ENCODE measurements around the gene HTRA1. TPM values are rescaled to one million over a fixed set of nuclear protein-coding genes. Genes with fewer than 3 reads are reported as not detected.

The HTRA1 gene
- polyA plus RNA-seq, 1 of the 3 experiments (the other 2 are of a cell fraction) = 291 TPM

- no peaks in the 10 kb centered on the region for H3K36me3 ChIP-seq (replicated peaks in 1 of 2; ENCODE audit: control insufficient read depth in 1 of 2, insufficient read depth in 2 of 2, low read length in 1 of 2)
- H3K4me1 ChIP-seq (ENCODE audit: control insufficient read depth in 1 of 2, insufficient read depth in 2 of 2, low read depth in 1 of 2, low read length in 1 of 2) = peaks cover 0 to 4% of the 10 kb centered on the region in 2 experiments; a peak in 1 of 4 replicates
- H3K4me2 ChIP-seq = no peak within 1 kb of the TSS
- H4K20me1 ChIP-seq (ENCODE audit: insufficient read depth) = no peaks in the 10 kb centered on the region
- H3K27ac ChIP-seq (ENCODE audit: low read depth in 2 of 2, low read length in 1 of 2) = no peak within 1 kb of the TSS
- H3K27me3 ChIP-seq (ENCODE audit: insufficient read depth) = no peaks in the 10 kb centered on the region
- no peak within 1 kb of the TSS for H3K4me3 ChIP-seq (ENCODE audit: low read depth in 2 of 2, low read length in 1 of 2)
- no peak for DNase-seq
- 84% methylated on average over 7 of the region's 7 CpGs for WGBS (ENCODE audit: low lambda C conversion rate)
- ChIA-PET CTCF (interaction anchor here (1.2 to 2.1 kb wide), 2 partner anchors 156 to 187 kb away, joined by 4 to 6 read pairs; no protein-coding TSS in a partner anchor), POLR2A (no interaction called here)
- no peak within 1 kb of the TSS for H2AFZ ChIP-seq (ENCODE audit: low read depth)
- no peaks in the 10 kb centered on the region for H3K79me2 ChIP-seq (ENCODE audit: insufficient read depth)
- no peaks in the 10 kb centered on the region for H3K9me3 ChIP-seq
- TF ChIP-seq RXRA (IDR thresholded peaks at IDR 0.05; ENCODE audit: borderline replicate concordance, low read depth) (no peak), GATA2 (CRISPR knock-in tag; IDR thresholded peaks at IDR 0.05) (no peak), CTCF (IDR thresholded peaks at IDR 0.05) (no peak), YY1 (IDR thresholded peaks at IDR 0.05; ENCODE audit: low read depth) (no peak), RAD21 (IDR thresholded peaks at IDR 0.05; ENCODE audit: low read length) (no peak)
- no peaks in the 10 kb centered on the region for H3F3A ChIP-seq (replicated peaks; ENCODE audit: insufficient read depth)
- H3K9me2 ChIP-seq = no peaks in the 10 kb centered on the region
- H3K9ac ChIP-seq = no peak within 1 kb of the TSS
These were observed 6.7 kb upstream of the HTRA1 start, which contains the start of gene ARMS2 for GRCh38 chr10:122454603-122455080. Gene ARMS2, plus strand, starts transcription at chr10:122454653. Its CDS starts 75 bp downstream, at chr10:122454728.

GRCh38 chr10:122455376-122456079 is 5.8 kb upstream of the HTRA1 start:
- Histone ChIP-seq H3K9me2 (no peaks in the 10 kb centered on the region), H3K9me3 (no peaks in the 10 kb centered on the region), H3K9ac (no peak overlapping the region), H3K79me2 (ENCODE audit: insufficient read depth) (no peaks in the 10 kb centered on the region), H3K4me2 (no peak overlapping the region), H3K27ac (ENCODE audit: low read depth in 2 of 2, low read length in 1 of 2) (no peak overlapping the region), H3K4me3 (ENCODE audit: low read depth in 2 of 2, low read length in 1 of 2) (no peak overlapping the region), H3F3A (replicated peaks; ENCODE audit: insufficient read depth) (no peaks in the 10 kb centered on the region), H4K20me1 (ENCODE audit: insufficient read depth) (no peaks in the 10 kb centered on the region), H2AFZ (ENCODE audit: low read depth) (no peak overlapping the region), H3K36me3 (replicated peaks in 1 of 2; ENCODE audit: control insufficient read depth in 1 of 2, insufficient read depth in 2 of 2, low read length in 1 of 2) (no peaks in the 10 kb centered on the region), H3K27me3 (ENCODE audit: insufficient read depth) (no peaks in the 10 kb centered on the region), H3K4me1 (ENCODE audit: control insufficient read depth in 1 of 2, insufficient read depth in 2 of 2, low read depth in 1 of 2, low read length in 1 of 2) (peaks cover under 1 to 6% of the 10 kb centered on the region in 2 experiments; a peak in 2 of 4 replicates)
- ChIA-PET POLR2A (no interaction called here), CTCF (interaction anchor here (0.6 to 1.2 kb wide), 5 partner anchors 20 to 188 kb away, joined by 3 to 4 read pairs (median 4); no protein-coding TSS in a partner anchor)
- DNase-seq = no peak
- WGBS (ENCODE audit: low lambda C conversion rate) = 84% methylated on average over 11 of the region's 11 CpGs
- TF ChIP-seq RAD21 (IDR thresholded peaks at IDR 0.05; ENCODE audit: low read length) (no peak), CTCF (IDR thresholded peaks at IDR 0.05) (no peak), TEAD4 (IDR thresholded peaks at IDR 0.05; ENCODE audit: borderline replicate concordance, insufficient read depth) (no peak), YY1 (IDR thresholded peaks at IDR 0.05; ENCODE audit: low read depth) (no peak), USF2 (IDR thresholded peaks at IDR 0.05; ENCODE audit: borderline replicate concordance, low read depth, low read length) (no peak), NRF1 (IDR thresholded peaks at IDR 0.05; ENCODE audit: low read depth, low read length) (no peak), MAX (IDR thresholded peaks at IDR 0.05; ENCODE audit: low read depth) (no peak), USF1 (IDR thresholded peaks at IDR 0.05; ENCODE audit: borderline replicate concordance, low read depth) (no peak), RXRA (IDR thresholded peaks at IDR 0.05; ENCODE audit: borderline replicate concordance, low read depth) (no peak), EP300 (IDR thresholded peaks at IDR 0.05; ENCODE audit: borderline replicate concordance in 1 of 2, low read depth in 1 of 2, low read length in 1 of 2) (no peak), GATA2 (CRISPR knock-in tag; IDR thresholded peaks at IDR 0.05) (no peak), POLR2AphosphoS5 (IDR thresholded peaks at IDR 0.05; ENCODE audit: low read depth, low read length) (no peak), SIN3A (IDR thresholded peaks at IDR 0.05; ENCODE audit: borderline replicate concordance, low read depth, low read length) (no peak)
- TF ChIP-seq, protein P1, sequence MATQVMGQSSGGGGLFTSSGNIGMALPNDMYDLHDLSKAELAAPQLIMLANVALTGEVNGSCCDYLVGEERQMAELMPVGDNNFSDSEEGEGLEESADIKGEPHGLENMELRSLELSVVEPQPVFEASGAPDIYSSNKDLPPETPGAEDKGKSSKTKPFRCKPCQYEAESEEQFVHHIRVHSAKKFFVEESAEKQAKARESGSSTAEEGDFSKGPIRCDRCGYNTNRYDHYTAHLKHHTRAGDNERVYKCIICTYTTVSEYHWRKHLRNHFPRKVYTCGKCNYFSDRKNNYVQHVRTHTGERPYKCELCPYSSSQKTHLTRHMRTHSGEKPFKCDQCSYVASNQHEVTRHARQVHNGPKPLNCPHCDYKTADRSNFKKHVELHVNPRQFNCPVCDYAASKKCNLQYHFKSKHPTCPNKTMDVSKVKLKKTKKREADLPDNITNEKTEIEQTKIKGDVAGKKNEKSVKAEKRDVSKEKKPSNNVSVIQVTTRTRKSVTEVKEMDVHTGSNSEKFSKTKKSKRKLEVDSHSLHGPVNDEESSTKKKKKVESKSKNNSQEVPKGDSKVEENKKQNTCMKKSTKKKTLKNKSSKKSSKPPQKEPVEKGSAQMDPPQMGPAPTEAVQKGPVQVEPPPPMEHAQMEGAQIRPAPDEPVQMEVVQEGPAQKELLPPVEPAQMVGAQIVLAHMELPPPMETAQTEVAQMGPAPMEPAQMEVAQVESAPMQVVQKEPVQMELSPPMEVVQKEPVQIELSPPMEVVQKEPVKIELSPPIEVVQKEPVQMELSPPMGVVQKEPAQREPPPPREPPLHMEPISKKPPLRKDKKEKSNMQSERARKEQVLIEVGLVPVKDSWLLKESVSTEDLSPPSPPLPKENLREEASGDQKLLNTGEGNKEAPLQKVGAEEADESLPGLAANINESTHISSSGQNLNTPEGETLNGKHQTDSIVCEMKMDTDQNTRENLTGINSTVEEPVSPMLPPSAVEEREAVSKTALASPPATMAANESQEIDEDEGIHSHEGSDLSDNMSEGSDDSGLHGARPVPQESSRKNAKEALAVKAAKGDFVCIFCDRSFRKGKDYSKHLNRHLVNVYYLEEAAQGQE (IDR thresholded peaks at IDR 0.05; ENCODE audit: low read depth, low read length) = no peak

All from SK-N-SH (cell line).